ENCODE data around the gene CFAP61.

DNA sequence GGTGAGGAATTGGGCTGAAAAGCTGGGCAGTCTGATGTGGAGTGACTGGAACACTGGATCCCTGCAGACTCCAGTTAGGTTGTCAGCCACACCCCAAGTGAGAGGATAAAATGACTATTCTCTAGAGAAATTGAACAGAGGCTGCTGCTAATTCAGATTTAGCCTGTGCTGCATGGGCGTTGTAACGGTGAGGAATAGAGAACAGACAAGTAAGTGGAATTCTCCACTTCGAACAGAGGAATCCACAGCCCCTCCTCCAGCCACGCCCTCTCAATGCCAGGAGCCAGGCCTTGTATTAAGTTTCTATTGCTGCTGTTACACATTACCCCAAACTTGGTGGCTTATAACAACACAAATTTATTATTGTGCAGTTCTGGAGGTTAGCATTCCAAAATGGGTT is 109.3 kb downstream of the CFAP61 start:
- TF ChIP-seq, protein P1, sequence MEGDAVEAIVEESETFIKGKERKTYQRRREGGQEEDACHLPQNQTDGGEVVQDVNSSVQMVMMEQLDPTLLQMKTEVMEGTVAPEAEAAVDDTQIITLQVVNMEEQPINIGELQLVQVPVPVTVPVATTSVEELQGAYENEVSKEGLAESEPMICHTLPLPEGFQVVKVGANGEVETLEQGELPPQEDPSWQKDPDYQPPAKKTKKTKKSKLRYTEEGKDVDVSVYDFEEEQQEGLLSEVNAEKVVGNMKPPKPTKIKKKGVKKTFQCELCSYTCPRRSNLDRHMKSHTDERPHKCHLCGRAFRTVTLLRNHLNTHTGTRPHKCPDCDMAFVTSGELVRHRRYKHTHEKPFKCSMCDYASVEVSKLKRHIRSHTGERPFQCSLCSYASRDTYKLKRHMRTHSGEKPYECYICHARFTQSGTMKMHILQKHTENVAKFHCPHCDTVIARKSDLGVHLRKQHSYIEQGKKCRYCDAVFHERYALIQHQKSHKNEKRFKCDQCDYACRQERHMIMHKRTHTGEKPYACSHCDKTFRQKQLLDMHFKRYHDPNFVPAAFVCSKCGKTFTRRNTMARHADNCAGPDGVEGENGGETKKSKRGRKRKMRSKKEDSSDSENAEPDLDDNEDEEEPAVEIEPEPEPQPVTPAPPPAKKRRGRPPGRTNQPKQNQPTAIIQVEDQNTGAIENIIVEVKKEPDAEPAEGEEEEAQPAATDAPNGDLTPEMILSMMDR (IDR thresholded peaks at IDR 0.05 in 8 of 11, conservative IDR thresholded peaks at IDR 0.05 in 3 of 11), result no peak
- TF ChIP-seq POLR2AphosphoS5 (IDR thresholded peaks at IDR 0.05), result no peak
